ENCODE results near the gene RCHY1. TPM values are rescaled to one million over a fixed set of nuclear protein-coding genes. Genes with fewer than 3 reads are reported as not detected.
"Not testable (repeated sequence)": the region's sequence is repeated elsewhere in the genome, so short reads cannot be mapped to it uniquely, and the experiment has no call there.

Gene RCHY1
- 10 to 100 TPM; 30.0 to 32.4 TPM for total RNA-seq

GRCh38 chr4:75514131-75514948 is at the start of gene RCHY1, which contains the start of gene THAP6:
Gene RCHY1, minus strand, starts transcription at chr4:75514403. Its CDS starts 117 bp downstream, at chr4:75514286.
Gene THAP6, plus strand, starts transcription at chr4:75514473. Its CDS starts 980 bp downstream, at chr4:75515453.
- Mint-ChIP-seq H3K36me3 (peaks cover 22% of the 10 kb centered on the region), H3K27ac (peak within 1 kb of the TSS; percentile 98), H3K4me1 (ENCODE audit: low read depth) (peaks cover 52% of the 10 kb centered on the region), H3K9me3 (no peaks in the 10 kb centered on the region), H3K4me3 (no peak within 1 kb of the TSS), H3K27me3 (no peaks in the 10 kb centered on the region)
- intact Hi-C loops (cut with micrococcal nuclease) = loop anchor here (1.0 to 10.0 kb wide), 9 partner anchors 116 to 1563 kb away; partner anchors contain the start of genes CCNI, CDKL2, G3BP2 and MTHFD2L
- DNase-seq = peak; percentile 95
- ChIA-PET POLR2A (interaction anchor here (0.5 to 2.0 kb wide), 11 partner anchors 9 to 212 kb away, joined by 3 to 7 read pairs (median 5); partner anchors contain the start of genes ODAPH and USO1), CTCF (interaction anchor here (0.5 to 1.7 kb wide), 4 partner anchors 19 to 426 kb away, joined by 3 to 9 read pairs (median 4); partner anchors contain the start of gene USO1)

GRCh38 chr4:75561789-75562188 is 47.6 kb upstream of the RCHY1 start:
- Mint-ChIP-seq H3K4me1 (ENCODE audit: low read depth) (no peaks in the 10 kb centered on the region), H3K36me3 (no peaks in the 10 kb centered on the region), H3K27ac (no peak overlapping the region), H3K27me3 (peaks cover 16% of the 10 kb centered on the region), H3K9me3 (no peaks in the 10 kb centered on the region), H3K4me3 (no peak overlapping the region)
- ChIA-PET CTCF (no interaction called here), POLR2A (no interaction called here)
- intact Hi-C loops (cut with micrococcal nuclease) = no loop called here
- DNase-seq = no peak

DNA sequence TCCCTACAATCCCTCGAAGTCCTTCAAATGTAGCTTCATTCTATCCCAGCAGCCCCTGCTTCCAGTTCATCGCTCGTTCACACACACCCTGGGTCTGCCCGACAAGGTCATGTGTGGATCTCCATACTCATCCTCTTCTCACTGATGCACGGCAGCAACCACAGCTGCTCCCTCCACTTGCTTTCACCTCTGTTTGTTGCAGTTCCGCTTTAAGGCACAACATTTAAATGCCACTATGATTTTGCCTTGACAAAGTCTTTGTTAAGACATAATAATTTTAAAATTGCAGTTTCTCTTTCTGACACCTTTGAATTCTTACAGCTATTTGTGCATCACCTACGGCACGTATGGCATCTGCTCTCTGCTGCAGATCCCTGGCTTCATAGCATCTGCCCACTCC is 43.5 kb upstream of the RCHY1 start:
- H3K36me3 Mint-ChIP-seq = no peaks in the 10 kb centered on the region
- POLR2A ChIA-PET = no interaction called here
- H3K27ac Mint-ChIP-seq = no peak overlapping the region
- no peak for DNase-seq
- peaks cover 13% of the 10 kb centered on the region for H3K27me3 Mint-ChIP-seq
- H3K4me3 Mint-ChIP-seq = no peak overlapping the region
- H3K9me3 Mint-ChIP-seq = no peaks in the 10 kb centered on the region
- intact Hi-C loops (cut with micrococcal nuclease) = no loop called here
- peaks cover 4% of the 10 kb centered on the region for H3K4me1 Mint-ChIP-seq (ENCODE audit: low read depth)
- CTCF ChIA-PET = no interaction called here

- POLR2A ChIA-PET = interaction anchor here (0.6 to 1.1 kb wide), 4 partner anchors 35 to 168 kb away, joined by 3 to 6 read pairs (median 4); partner anchors contain the start of genes RCHY1, THAP6 and USO1
- peaks cover 4% of the 10 kb centered on the region for H3K4me1 Mint-ChIP-seq (ENCODE audit: low read depth)
- H3K27ac Mint-ChIP-seq = peak within 1 kb of the TSS; percentile 38
- CTCF ChIA-PET = interaction anchor here (1.0 kb wide), 1 partner anchor 16 kb away, joined by 3 read pairs; no protein-coding TSS in a partner anchor
- intact Hi-C loops (cut with micrococcal nuclease) = no loop called here
- no peaks in the 10 kb centered on the region for H3K9me3 Mint-ChIP-seq
- no peak within 1 kb of the TSS for H3K4me3 Mint-ChIP-seq
- no peaks in the 10 kb centered on the region for H3K36me3 Mint-ChIP-seq
- peaks cover 10% of the 10 kb centered on the region for H3K27me3 Mint-ChIP-seq
- DNase-seq = peak; percentile 66
Measured at GRCh38 chr4:75555294-75556164, 41.3 kb upstream of the RCHY1 start, which contains the start of gene ODAPH. Gene ODAPH, plus strand, starts transcription at chr4:75556066. Its CDS starts 17 bp downstream, at chr4:75556083.

DNA sequence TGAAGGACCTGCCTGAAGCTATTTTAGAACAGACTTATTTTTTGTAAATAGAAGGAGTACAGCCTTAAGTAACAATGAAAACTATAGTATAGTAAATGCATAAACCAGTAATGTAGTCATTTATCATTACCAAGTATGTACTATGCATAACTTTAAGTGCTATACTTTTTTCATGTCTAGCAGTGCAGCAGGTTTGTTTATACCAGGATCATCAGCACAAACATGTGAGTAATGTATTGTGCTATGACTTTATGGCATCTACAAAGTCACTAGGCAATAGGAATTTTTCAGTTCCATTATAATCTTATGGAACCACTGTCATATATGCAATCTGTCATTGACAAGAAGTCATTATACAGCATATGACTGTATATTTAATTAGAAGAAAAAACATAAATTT is 38.2 kb upstream of the RCHY1 start:
- intact Hi-C loops (cut with micrococcal nuclease) = no loop called here
- H3K36me3 Mint-ChIP-seq = no peaks in the 10 kb centered on the region
- H3K4me1 Mint-ChIP-seq (ENCODE audit: low read depth) = peaks cover 4% of the 10 kb centered on the region
- H3K27me3 Mint-ChIP-seq = peaks cover 2% of the 10 kb centered on the region
- ChIA-PET POLR2A (no interaction called here), CTCF (no interaction called here)
- no peaks in the 10 kb centered on the region for H3K9me3 Mint-ChIP-seq
- no peak overlapping the region for H3K27ac Mint-ChIP-seq
- no peak overlapping the region for H3K4me3 Mint-ChIP-seq
- DNase-seq = no peak

GRCh38 chr4:75549019-75549418 is 34.8 kb upstream of the RCHY1 start:
- POLR2A ChIA-PET = interaction anchor here (0.6 kb wide), 1 partner anchor 35 kb away, joined by 5 read pairs; the partner anchor contains the start of gene RCHY1

DNA sequence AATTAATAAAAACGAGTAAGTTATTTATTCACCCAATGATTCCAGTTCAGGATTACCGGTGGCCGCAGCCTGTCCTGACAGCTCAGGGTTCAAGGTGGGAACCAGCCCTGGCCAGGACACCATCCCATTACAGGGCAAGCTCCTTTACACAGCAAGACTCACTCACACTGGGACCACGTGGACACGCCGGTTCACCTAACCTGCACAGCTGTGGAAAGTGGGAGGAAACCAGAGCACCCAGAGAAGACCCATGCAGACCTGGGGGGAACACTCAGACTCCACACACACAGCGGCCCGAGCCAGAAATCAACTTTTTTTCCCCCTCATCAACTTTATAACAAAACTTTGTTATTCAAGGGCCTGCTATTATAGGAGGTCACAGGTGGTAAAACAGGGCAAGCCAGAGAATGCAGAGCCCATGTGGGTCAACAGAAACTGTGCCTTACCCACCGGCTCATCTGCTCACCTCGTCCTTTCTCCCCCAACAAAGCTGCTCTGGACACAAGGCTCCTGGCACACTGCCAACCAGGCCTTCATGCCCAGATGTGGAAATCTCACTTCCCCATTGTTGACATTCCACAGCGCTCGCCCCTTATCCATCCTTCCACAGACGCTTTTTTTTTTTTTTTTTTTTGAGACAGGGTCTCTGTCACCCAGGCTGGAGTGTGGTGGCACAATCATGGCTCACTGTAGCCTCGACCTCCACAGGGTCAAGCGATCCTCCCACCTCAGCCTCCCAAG is 33.6 kb upstream of the RCHY1 start:
- POLR2A ChIA-PET = no interaction called here
- Mint-ChIP-seq H3K9me3 (no peaks in the 10 kb centered on the region), H3K27me3 (no peaks in the 10 kb centered on the region), H3K4me1 (ENCODE audit: low read depth) (no peaks in the 10 kb centered on the region), H3K27ac (no peak overlapping the region), H3K4me3 (no peak overlapping the region), H3K36me3 (peaks cover 2% of the 10 kb centered on the region)
- CTCF ChIA-PET = no interaction called here
- intact Hi-C loops (cut with micrococcal nuclease) = no loop called here
- DNase-seq = no peak

More at GRCh38 chr4:75549019-75549418, 34.8 kb upstream of the RCHY1 start:
- no peaks in the 10 kb centered on the region for H3K27me3 Mint-ChIP-seq
- no peaks in the 10 kb centered on the region for H3K9me3 Mint-ChIP-seq
- DNase-seq = no peak
- CTCF ChIA-PET = no interaction called here
- no peak overlapping the region for H3K27ac Mint-ChIP-seq
- H3K4me3 Mint-ChIP-seq = no peak overlapping the region
- no peaks in the 10 kb centered on the region for H3K4me1 Mint-ChIP-seq (ENCODE audit: low read depth)
- intact Hi-C loops (cut with micrococcal nuclease) = no loop called here
- H3K36me3 Mint-ChIP-seq = peaks cover 2% of the 10 kb centered on the region

DNA sequence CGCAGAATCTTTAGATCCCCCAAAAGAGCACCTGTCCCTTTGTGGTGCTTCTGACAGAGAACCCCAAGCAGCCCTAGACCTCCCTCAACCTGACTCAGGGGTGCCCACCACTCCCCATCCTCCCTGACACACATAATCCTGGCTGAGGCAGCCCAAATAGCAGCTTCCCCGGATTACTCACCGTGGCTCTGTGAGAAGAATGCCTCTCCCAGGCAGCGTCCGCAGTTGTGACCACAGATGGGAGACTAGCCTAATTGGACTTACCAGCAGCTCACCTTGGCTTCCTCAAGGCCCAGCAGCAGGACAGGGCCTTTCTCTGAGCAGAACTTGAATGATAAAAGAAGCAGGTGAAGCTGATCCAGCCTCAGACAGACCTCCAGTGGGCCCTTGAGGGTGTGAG is 31.3 kb upstream of the RCHY1 start:
- Mint-ChIP-seq H3K4me3 (no peak overlapping the region), H3K27ac (no peak overlapping the region), H3K36me3 (peaks cover 2% of the 10 kb centered on the region), H3K27me3 (no peaks in the 10 kb centered on the region), H3K9me3 (no peaks in the 10 kb centered on the region), H3K4me1 (ENCODE audit: low read depth) (no peaks in the 10 kb centered on the region)
- ChIA-PET CTCF (no interaction called here), POLR2A (no interaction called here)
- intact Hi-C loops (cut with micrococcal nuclease) = no loop called here
- no peak for DNase-seq

DNA sequence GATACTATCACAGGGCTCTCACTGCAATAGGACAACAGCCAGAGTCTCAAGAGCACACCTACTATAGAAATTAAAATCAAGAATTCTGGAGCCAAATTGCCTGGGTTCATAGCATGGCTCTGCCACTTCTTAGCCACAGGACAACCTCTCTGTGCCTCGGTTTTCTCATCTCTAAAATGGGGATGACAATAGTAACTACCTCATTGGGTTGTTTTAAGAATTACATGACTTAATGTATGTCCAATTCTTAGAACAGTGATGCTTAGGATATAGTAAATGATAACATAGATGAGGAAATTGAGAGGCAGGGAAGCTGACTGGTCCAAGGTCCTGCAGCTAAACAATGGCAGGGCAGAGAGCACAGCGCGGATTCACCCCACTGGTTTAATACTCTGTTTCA is 30.7 kb upstream of the RCHY1 start:
- POLR2A ChIA-PET = no interaction called here
- no peak for DNase-seq
- Mint-ChIP-seq H3K9me3 (no peaks in the 10 kb centered on the region), H3K4me1 (ENCODE audit: low read depth) (no peaks in the 10 kb centered on the region), H3K36me3 (peaks cover 2% of the 10 kb centered on the region), H3K27me3 (no peaks in the 10 kb centered on the region), H3K4me3 (no peak overlapping the region), H3K27ac (no peak overlapping the region)
- intact Hi-C loops (cut with micrococcal nuclease) = no loop called here
- CTCF ChIA-PET = no interaction called here

- H3K9me3 Mint-ChIP-seq; H3K4me1 Mint-ChIP-seq (ENCODE audit: low read depth); H3K27ac Mint-ChIP-seq; DNase-seq; CTCF ChIA-PET; H3K36me3 Mint-ChIP-seq; POLR2A ChIA-PET; intact Hi-C loops (cut with micrococcal nuclease); H3K4me3 Mint-ChIP-seq; H3K27me3 Mint-ChIP-seq: not testable (repeated sequence)
Measured at GRCh38 chr4:75544220-75544619, 30.0 kb upstream of the RCHY1 start.

GRCh38 chr4:75542824-75543223 is 28.6 kb upstream of the RCHY1 start:
- Mint-ChIP-seq H3K4me1 (ENCODE audit: low read depth) (no peaks in the 10 kb centered on the region), H3K27ac (no peak overlapping the region), H3K9me3 (no peaks in the 10 kb centered on the region), H3K4me3 (no peak overlapping the region), H3K27me3 (no peaks in the 10 kb centered on the region), H3K36me3 (peaks cover 2% of the 10 kb centered on the region)
- CTCF ChIA-PET = interaction anchor here (0.6 to 0.7 kb wide), 2 partner anchors 15 to 61 kb away, joined by 3 read pairs; no protein-coding TSS in a partner anchor
- intact Hi-C loops (cut with micrococcal nuclease) = no loop called here
- DNase-seq = no peak
- POLR2A ChIA-PET = no interaction called here
